Measurements from ENCODE around the gene STEAP3.

DNA sequence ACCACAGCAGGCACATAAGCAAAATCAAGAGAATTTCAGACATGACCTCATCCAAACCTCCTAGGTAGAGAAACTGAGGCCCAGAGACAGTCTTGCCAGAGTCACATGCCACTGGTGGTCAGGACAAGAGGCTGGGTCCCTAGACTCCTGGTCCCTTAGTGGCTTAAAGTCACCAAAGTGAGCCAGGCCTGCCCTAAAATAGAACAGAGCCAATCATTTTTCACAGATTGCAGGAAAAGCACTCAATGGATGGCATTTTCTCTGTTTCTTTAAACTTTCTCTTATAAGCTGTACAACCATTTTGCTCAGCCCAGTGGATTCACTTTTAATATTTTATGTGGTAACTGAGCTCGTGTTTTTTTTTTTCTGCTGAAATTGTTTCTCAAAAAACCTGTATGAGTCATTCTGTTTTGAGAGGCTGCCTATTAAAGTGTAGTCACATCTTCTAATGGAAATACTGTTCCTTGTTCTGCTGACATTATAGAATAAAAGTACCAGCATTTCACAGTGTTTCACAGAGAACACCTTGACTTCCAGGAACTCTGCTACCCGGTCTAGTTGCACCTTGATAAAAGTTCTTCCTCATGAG is 29.6 kb downstream of the STEAP3 start:
- TF ChIP-seq CTCF (IDR thresholded peaks at IDR 0.05) (no peak), POLR2A (IDR thresholded peaks at IDR 0.05) (no peak)

Measured in right lobe of liver (tissue), 4 donors.